Measurements from ENCODE around the gene PPWD1. TPM values are rescaled to one million over a fixed set of nuclear protein-coding genes. Genes with fewer than 3 reads are reported as not detected.
A peak's percentile ranks its signal among the peaks of the same experiment; 100 is the strongest.

The PPWD1 gene
- total RNA-seq, 1 experiment from 2014 or later = 32.5 TPM

DNA sequence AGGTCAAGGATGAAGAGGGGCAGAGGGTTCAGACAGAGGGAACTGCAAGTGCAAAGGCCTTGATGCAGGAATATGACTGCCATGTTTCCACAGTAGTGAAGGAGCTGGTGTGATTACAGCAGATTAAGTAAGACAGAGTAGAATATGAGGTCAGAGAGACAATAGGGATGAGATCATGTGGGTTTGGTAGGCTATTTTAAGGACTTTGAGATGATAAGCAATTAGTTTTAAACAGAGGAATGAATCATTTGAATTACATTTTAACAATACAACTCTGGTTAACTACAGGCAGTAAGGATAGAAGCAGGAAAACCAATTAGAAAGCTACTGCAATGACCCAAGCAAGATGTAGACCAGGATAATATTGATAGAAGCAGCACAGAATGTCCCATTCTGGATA lies 7.8 kb upstream of the PPWD1 start:
- Mint-ChIP-seq H3K4me3 (ENCODE audit: low read depth, unreplicated experiment) (no peak overlapping the region), H3K36me3 (ENCODE audit: insufficient read depth, unreplicated experiment) (no peaks in the 10 kb centered on the region), H3K27ac (ENCODE audit: unreplicated experiment) (no peak overlapping the region), H3K9me3 (ENCODE audit: low read depth, unreplicated experiment) (no peaks in the 10 kb centered on the region), H3K4me1 (ENCODE audit: low read depth, unreplicated experiment) (no peaks in the 10 kb centered on the region), H3K27me3 (ENCODE audit: unreplicated experiment) (no peaks in the 10 kb centered on the region)
- CTCF ChIA-PET = no interaction called here
- no peak for DNase-seq
- no TSS peak for BruUV-seq (replicated peaks)
- no peak for TF ChIP-seq CTCF (IDR thresholded peaks at IDR 0.05; ENCODE audit: unreplicated experiment)
- intact Hi-C loops (cut with micrococcal nuclease; ENCODE audit: unreplicated experiment) = no loop called here

GRCh38 chr5:65556181-65556580 lies 6.9 kb upstream of the PPWD1 start:
- Mint-ChIP-seq H3K27me3 (ENCODE audit: unreplicated experiment) (no peaks in the 10 kb centered on the region), H3K9me3 (ENCODE audit: low read depth, unreplicated experiment) (no peaks in the 10 kb centered on the region), H3K36me3 (ENCODE audit: insufficient read depth, unreplicated experiment) (no peaks in the 10 kb centered on the region), H3K4me1 (ENCODE audit: low read depth, unreplicated experiment) (no peaks in the 10 kb centered on the region), H3K27ac (ENCODE audit: unreplicated experiment) (no peak overlapping the region), H3K4me3 (ENCODE audit: low read depth, unreplicated experiment) (no peak overlapping the region)
- intact Hi-C loops (cut with micrococcal nuclease; ENCODE audit: unreplicated experiment) = no loop called here
- TF ChIP-seq CTCF (IDR thresholded peaks at IDR 0.05; ENCODE audit: unreplicated experiment) = no peak
- DNase-seq = no peak
- CTCF ChIA-PET = no interaction called here
- no TSS peak for BruUV-seq (replicated peaks)

DNA sequence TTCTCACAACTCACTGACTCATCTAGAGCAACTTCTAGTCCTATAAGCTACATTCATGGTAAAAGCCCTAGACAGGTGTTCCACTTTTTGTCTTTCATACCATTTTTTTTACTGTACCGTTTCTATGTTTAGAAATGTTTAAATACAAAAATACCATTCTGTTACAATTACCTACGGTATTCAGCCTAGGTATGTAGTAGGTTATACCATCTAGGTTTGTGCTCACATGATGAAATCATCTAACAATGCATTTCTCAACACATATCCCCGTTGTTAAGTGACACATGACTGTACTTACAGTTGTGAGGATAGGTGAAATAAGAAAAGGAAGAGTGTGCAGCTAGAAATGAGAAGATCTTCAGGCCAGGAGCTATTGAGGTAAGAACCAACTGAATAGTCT lies 6.4 kb upstream of the PPWD1 start:
- Mint-ChIP-seq H3K36me3 (ENCODE audit: insufficient read depth, unreplicated experiment) (no peaks in the 10 kb centered on the region), H3K4me1 (ENCODE audit: low read depth, unreplicated experiment) (peaks cover under 1% of the 10 kb centered on the region), H3K27me3 (ENCODE audit: unreplicated experiment) (no peaks in the 10 kb centered on the region), H3K9me3 (ENCODE audit: low read depth, unreplicated experiment) (no peaks in the 10 kb centered on the region), H3K27ac (ENCODE audit: unreplicated experiment) (no peak overlapping the region), H3K4me3 (ENCODE audit: low read depth, unreplicated experiment) (no peak overlapping the region)
- intact Hi-C loops (cut with micrococcal nuclease; ENCODE audit: unreplicated experiment) = no loop called here
- no TSS peak for BruUV-seq (replicated peaks)
- DNase-seq = no peak
- CTCF ChIA-PET = no interaction called here
- no peak for TF ChIP-seq CTCF (IDR thresholded peaks at IDR 0.05; ENCODE audit: unreplicated experiment)

DNA sequence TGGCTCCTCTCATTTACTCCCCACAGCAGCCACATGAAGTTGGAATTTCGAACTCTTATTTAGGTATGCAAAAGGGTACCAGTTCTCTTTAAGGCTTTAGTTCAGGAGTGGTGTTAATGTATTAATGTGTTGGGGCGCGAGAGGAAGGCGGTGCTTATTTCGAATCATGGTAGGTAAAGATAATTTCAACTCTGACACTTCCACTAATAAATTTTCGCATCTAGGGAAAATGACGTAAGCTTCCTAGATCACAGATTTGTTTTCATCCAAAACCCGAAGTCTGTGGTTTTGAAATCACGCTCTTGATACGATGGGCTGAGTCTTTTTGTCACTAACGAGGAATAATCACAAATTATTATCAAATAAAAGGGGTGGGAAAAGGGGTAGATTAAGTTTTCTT lies 681 bp downstream of the PPWD1 start:
- no peak for DNase-seq
- intact Hi-C loops (cut with micrococcal nuclease; ENCODE audit: unreplicated experiment) = no loop called here
- peak overlapping the region; percentile 92 for H3K4me3 Mint-ChIP-seq (ENCODE audit: low read depth, unreplicated experiment)
- no peaks in the 10 kb centered on the region for H3K27me3 Mint-ChIP-seq (ENCODE audit: unreplicated experiment)
- no peaks in the 10 kb centered on the region for H3K9me3 Mint-ChIP-seq (ENCODE audit: low read depth, unreplicated experiment)
- H3K36me3 Mint-ChIP-seq (ENCODE audit: insufficient read depth, unreplicated experiment) = peaks cover 31% of the 10 kb centered on the region
- CTCF ChIA-PET = interaction anchor here (1.5 to 1.6 kb wide), 2 partner anchors 48 to 753 kb away, joined by 4 to 5 read pairs; no protein-coding TSS in a partner anchor
- peaks cover 17% of the 10 kb centered on the region for H3K4me1 Mint-ChIP-seq (ENCODE audit: low read depth, unreplicated experiment)
- no TSS peak for BruUV-seq (replicated peaks)
- H3K27ac Mint-ChIP-seq (ENCODE audit: unreplicated experiment) = peak overlapping the region; percentile 96
- TF ChIP-seq CTCF (IDR thresholded peaks at IDR 0.05; ENCODE audit: unreplicated experiment) = no peak
